AG10803 (cell line): ENCODE results near the gene LMX1B.

Experiments
- DNase-seq: peaks from one replicate; pipeline ENCODE4 v3.0.0; 2010; ENCODE audit warnings: low read depth
- H3K4me3 ChIP-seq: 2 replicates; pipeline ENCODE4 v1.5.1; 2011; ENCODE audit warnings: mild to moderate bottlenecking, low read length, control low read depth
- CTCF ChIP-seq: conservative IDR thresholded peaks from 2 replicates; pipeline ENCODE4 v1.5.1; 2011; ENCODE audit warnings: mild to moderate bottlenecking, low read length, control low read depth, inconsistent platforms

LMX1B gene

DNA sequence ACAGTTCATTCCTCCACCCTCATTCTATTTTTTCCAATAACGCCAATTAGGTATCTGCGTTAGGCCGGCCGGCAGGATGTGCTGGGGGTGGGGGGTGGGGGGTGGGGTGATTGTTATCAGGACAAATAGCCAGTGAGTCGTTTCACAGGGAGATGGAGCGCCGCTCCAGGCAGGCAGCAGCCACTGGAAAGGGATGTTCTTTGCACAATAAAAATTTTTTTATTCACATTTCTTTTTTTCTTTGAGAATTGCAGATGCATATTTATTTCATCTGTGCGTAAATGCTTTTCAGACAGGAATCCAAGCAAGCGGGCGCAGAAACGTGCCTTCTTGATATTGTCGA, 4.1 kb downstream of the LMX1B start:
- H3K4me3 ChIP-seq, result no peak overlapping the region
- no peak for TF ChIP-seq CTCF
- no peak for DNase-seq

- no peak for TF ChIP-seq CTCF
- no peak for DNase-seq
- no peak overlapping the region for H3K4me3 ChIP-seq
Measured at GRCh38 chr9:126618190-126618584, 4.5 kb downstream of the LMX1B start.

- DNase-seq, result no peak
- TF ChIP-seq CTCF, result no peak
- no peak overlapping the region for H3K4me3 ChIP-seq
Measured at GRCh38 chr9:126618585-126619360, 5.0 kb downstream of the LMX1B start.

- TF ChIP-seq CTCF, result no peak
- H3K4me3 ChIP-seq, result no peak overlapping the region
- no peak for DNase-seq
Measured at GRCh38 chr9:126619361-126620135, 5.8 kb downstream of the LMX1B start.

GRCh38 chr9:126620478-126620877, 6.8 kb downstream of the LMX1B start:
- no peak for TF ChIP-seq CTCF
- no peak for DNase-seq
- H3K4me3 ChIP-seq, result no peak overlapping the region

- no peak overlapping the region for H3K4me3 ChIP-seq
- no peak for TF ChIP-seq CTCF
Measured at GRCh38 chr9:126621061-126621918, 7.6 kb downstream of the LMX1B start.

More at GRCh38 chr9:126621061-126621918, 7.6 kb downstream of the LMX1B start:
- no peak for DNase-seq
